ENCODE data around the gene EPB41L2. TPM values are rescaled to one million over a fixed set of nuclear protein-coding genes. Genes with fewer than 3 reads are reported as not detected.

Gene EPB41L2
- total RNA-seq, 1 donor from 2014 or later, result 38.3 TPM

- TF ChIP-seq CTCF (conservative IDR thresholded peaks at IDR 0.05; ENCODE audit: low read depth, low read length), result no peak
- DNase-seq (ENCODE audit: low read depth), result no peak
- no peak overlapping the region for H3K4me3 ChIP-seq (ENCODE audit: low read depth, low read length)
Observed at GRCh38 chr6:130896249-130896648, 166.8 kb downstream of the EPB41L2 start.

- DNase-seq (ENCODE audit: low read depth), result no peak
- no peak for TF ChIP-seq CTCF (conservative IDR thresholded peaks at IDR 0.05; ENCODE audit: low read depth, low read length)
- no peak overlapping the region for H3K4me3 ChIP-seq (ENCODE audit: low read depth, low read length)
Observed at GRCh38 chr6:130895516-130895915, 167.5 kb downstream of the EPB41L2 start.

DNA sequence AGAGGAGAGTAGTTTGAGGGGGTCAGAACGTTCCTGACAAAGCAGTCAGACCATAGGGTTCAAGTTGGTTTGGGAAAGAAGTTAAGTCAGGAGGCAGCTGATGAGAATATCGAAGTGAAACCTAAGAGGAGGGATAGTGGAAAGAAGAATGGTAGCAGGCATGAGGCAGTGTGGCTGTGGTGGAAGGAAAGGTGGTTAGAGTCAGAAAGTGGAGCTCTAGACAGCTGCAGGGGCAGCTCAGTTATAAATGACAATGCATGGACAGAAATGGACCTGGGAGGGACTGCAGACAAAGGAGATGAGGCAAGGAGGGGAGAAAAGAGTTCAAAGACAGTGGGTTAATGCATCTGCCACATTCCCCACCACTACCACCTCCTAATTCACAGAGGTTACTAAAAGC lies 169.3 kb downstream of the EPB41L2 start:
- H3K4me3 ChIP-seq (ENCODE audit: low read depth, low read length), result no peak overlapping the region
- DNase-seq (ENCODE audit: low read depth), result no peak
- no peak for TF ChIP-seq CTCF (conservative IDR thresholded peaks at IDR 0.05; ENCODE audit: low read depth, low read length)

GRCh38 chr6:130893277-130893676 lies 169.8 kb downstream of the EPB41L2 start:
- TF ChIP-seq CTCF (conservative IDR thresholded peaks at IDR 0.05; ENCODE audit: low read depth, low read length), result no peak
- DNase-seq (ENCODE audit: low read depth), result no peak
- H3K4me3 ChIP-seq (ENCODE audit: low read depth, low read length), result no peak overlapping the region

GRCh38 chr6:130890521-130890971 lies 172.5 kb downstream of the EPB41L2 start:
- no peak for TF ChIP-seq CTCF (conservative IDR thresholded peaks at IDR 0.05; ENCODE audit: low read depth, low read length)
- H3K4me3 ChIP-seq (ENCODE audit: low read depth, low read length), result no peak overlapping the region
- DNase-seq (ENCODE audit: low read depth), result no peak

DNA sequence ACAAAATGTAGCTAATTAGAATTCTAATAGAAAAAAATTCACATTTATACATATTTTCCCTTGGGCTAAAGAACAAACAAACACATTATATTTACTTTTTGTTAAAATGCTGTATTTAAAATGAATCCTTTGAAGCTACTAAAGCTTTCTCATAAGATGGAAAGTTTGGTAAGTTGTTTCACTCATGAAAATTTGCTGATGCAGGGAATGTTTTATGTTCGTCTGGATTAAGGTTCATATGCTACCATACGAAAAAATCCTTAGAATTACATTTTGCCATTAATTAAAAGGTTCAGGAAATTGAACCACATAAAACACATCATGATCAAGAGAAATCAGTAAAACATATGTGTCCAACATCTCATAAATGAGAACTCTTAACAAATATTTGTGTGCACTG lies 173.6 kb downstream of the EPB41L2 start:
- no peak for TF ChIP-seq CTCF (conservative IDR thresholded peaks at IDR 0.05; ENCODE audit: low read depth, low read length)
- no peak overlapping the region for H3K4me3 ChIP-seq (ENCODE audit: low read depth, low read length)
- DNase-seq (ENCODE audit: low read depth), result no peak

DNA sequence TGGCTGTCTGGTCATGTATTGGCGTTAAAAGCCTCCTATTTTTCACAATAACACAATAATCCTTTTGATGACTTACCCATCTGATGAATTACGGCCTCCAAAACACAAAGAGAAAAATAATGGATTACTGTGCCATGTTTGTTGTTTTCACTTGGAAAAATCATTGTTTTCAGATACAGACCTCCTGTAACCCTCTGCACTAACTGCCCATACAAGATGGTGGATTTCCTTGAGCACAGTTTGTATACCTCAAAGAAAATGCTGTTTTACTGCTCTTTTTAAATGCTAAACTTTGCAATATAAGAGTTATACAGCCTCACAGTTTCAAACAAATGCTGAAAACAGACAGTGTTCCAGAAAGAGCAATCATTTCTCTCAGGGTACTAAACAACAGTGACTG lies 174.8 kb downstream of the EPB41L2 start:
- H3K4me3 ChIP-seq (ENCODE audit: low read depth, low read length), result no peak overlapping the region
- no peak for TF ChIP-seq CTCF (conservative IDR thresholded peaks at IDR 0.05; ENCODE audit: low read depth, low read length)
- DNase-seq (ENCODE audit: low read depth), result no peak

Measured in epithelial cell of proximal tubule (primary cell).